HepG2 (cell line): Measurements from ENCODE around the gene GLYATL1B. TPM values are rescaled to one million over a fixed set of nuclear protein-coding genes. Genes with fewer than 3 reads are reported as not detected.

Source experiments
- ESRRA ChIP-seq: sonication (generic); formaldehyde crosslinking; IDR thresholded peaks from 2 replicates; pipeline ENCODE4 v1.5.1; 2020; ENCODE audit warnings: mild to moderate bottlenecking, low read depth, missing genetic modification reagents
- HNRNPLL ChIP-seq: fragments of 200-400 bp; formaldehyde crosslinking; IDR thresholded peaks from 2 replicates; pipeline ENCODE4 v1.6.1; 2017; ENCODE audit warnings: mild to moderate bottlenecking, low read depth, low read length; ENCODE audit not compliant: poor library complexity, severe bottlenecking
- HOXA9 ChIP-seq: sonication (generic); formaldehyde crosslinking; IDR thresholded peaks from 2 replicates; pipeline ENCODE4 v1.8.1; 2022; ENCODE audit warnings: missing genetic modification reagents, mild to moderate bottlenecking, moderate library complexity, borderline replicate concordance
- LCORL ChIP-seq, 2 experiments: fragments of 450-650 bp in 1 of 2; sonication (generic) in 1 of 2; formaldehyde crosslinking in 1 of 2; IDR thresholded peaks; 2 replicates each; pipeline versions ENCODE4 v1.5.0 to v1.6.1; 2017 to 2020; ENCODE audit warnings: antibody characterized with exemption in 1 of 2, missing genetic modification reagents in 1 of 2
- PRPF4 ChIP-seq: fragments of 200-400 bp; formaldehyde crosslinking; IDR thresholded peaks from 2 replicates; pipeline ENCODE4 v1.6.1; 2016; ENCODE audit warnings: low read length, low read depth; ENCODE audit not compliant: poor library complexity, severe bottlenecking
- SIX1 ChIP-seq: sonication (generic); formaldehyde crosslinking; IDR thresholded peaks from 2 replicates; pipeline ENCODE4 v1.4.0; 2020; ENCODE audit warnings: missing genetic modification reagents, borderline replicate concordance
- SP140L ChIP-seq: sonication (generic); formaldehyde crosslinking; IDR thresholded peaks from 2 replicates; pipeline ENCODE4 v1.4.0; 2020; ENCODE audit warnings: missing genetic modification reagents, borderline replicate concordance
- SRF ChIP-seq: IDR thresholded peaks from 2 replicates; pipeline ENCODE4 v1.6.1; 2011; ENCODE audit warnings: mild to moderate bottlenecking, low read depth, low read length, moderate library complexity
- XBP1 ChIP-seq: sonication (generic); formaldehyde crosslinking; IDR thresholded peaks from 2 replicates; pipeline ENCODE4 v1.5.0; 2020; ENCODE audit warnings: missing genetic modification reagents
- ZBTB1 ChIP-seq: sonication (generic); formaldehyde crosslinking; IDR thresholded peaks from 2 replicates; pipeline ENCODE4 v1.4.0; 2020; ENCODE audit warnings: missing genetic modification reagents, borderline replicate concordance
- ZBTB7B ChIP-seq: sonication (generic); formaldehyde crosslinking; IDR thresholded peaks from 2 replicates; pipeline ENCODE4 v1.4.0; 2020; ENCODE audit warnings: missing genetic modification reagents
- ZNF317 ChIP-seq: sonication (generic); formaldehyde crosslinking; IDR thresholded peaks from 2 replicates; pipeline ENCODE4 v1.5.0; 2020; ENCODE audit warnings: mild to moderate bottlenecking, missing genetic modification reagents
- ZNF556 ChIP-seq: sonication (generic); formaldehyde crosslinking; IDR thresholded peaks from 2 replicates; pipeline ENCODE4 v1.4.0; 2020; ENCODE audit warnings: mild to moderate bottlenecking, missing genetic modification reagents, borderline replicate concordance
- ZNF773 ChIP-seq: sonication (generic); formaldehyde crosslinking; IDR thresholded peaks from 2 replicates; pipeline ENCODE4 v1.4.0; 2020; ENCODE audit warnings: missing genetic modification reagents, borderline replicate concordance
- ZSCAN21 ChIP-seq: sonication (generic); formaldehyde crosslinking; IDR thresholded peaks from 2 replicates; pipeline ENCODE4 v1.8.0; 2022; ENCODE audit warnings: mild to moderate bottlenecking, missing genetic modification reagents, moderate library complexity, borderline replicate concordance
- polyA plus RNA-seq, 8 experiments: library from polyadenylated mRNA; depleted of rRNA in 3 of 8; stranded (reverse) in 7 of 8; unstranded in 1 of 8; fragments of >200 nt; fragmentation: Illumina TruSeq in 4 of 8; extraction: Trizol in 4 of 8; gene quantifications; 2 replicates each; pipeline versions ENCODE4 v1.2.1 to v1.2.3, GENCODE V29; 2011 to 2016; ENCODE audit warnings: low read depth in 4 of 8, missing spikeins in 1 of 8, mixed read lengths in 1 of 8; ENCODE audit not compliant: insufficient read depth in 1 of 8
- total RNA-seq, 5 experiments: library from RNA; depleted of rRNA; stranded (reverse); fragments of >200 nt; fragmentation: Illumina TruSeq; extraction: Trizol; gene quantifications; 2 replicates each; pipeline ENCODE4 v1.2.3, GENCODE V29; 2016; ENCODE audit warnings: low read depth in 1 of 5
- TF ChIP-seq, protein P1 (sequence below): sonication (generic); formaldehyde crosslinking; IDR thresholded peaks from 2 replicates; pipeline ENCODE4 v1.9.0; 2021; ENCODE audit warnings: missing genetic modification reagents, borderline replicate concordance
- TF ChIP-seq, protein P2 (sequence below): sonication (generic); formaldehyde crosslinking; IDR thresholded peaks from 2 replicates; pipeline ENCODE4 v1.4.0; 2020; ENCODE audit warnings: mild to moderate bottlenecking, missing genetic modification reagents
- TF ChIP-seq, protein P3 (sequence below): sonication (generic); formaldehyde crosslinking; IDR thresholded peaks from 2 replicates; pipeline ENCODE4 v1.4.0; 2020; ENCODE audit warnings: missing genetic modification reagents, borderline replicate concordance
- TF ChIP-seq, protein P4 (sequence below): IDR thresholded peaks from 2 replicates; pipeline ENCODE4 v1.6.1; 2016; ENCODE audit warnings: low read depth, borderline replicate concordance

Gene GLYATL1B
- total and polyA plus RNA-seq, 2 of the 13 experiments (the other 11 are each of a cell fraction or from before 2014, with no cell fraction given): not detected

DNA sequence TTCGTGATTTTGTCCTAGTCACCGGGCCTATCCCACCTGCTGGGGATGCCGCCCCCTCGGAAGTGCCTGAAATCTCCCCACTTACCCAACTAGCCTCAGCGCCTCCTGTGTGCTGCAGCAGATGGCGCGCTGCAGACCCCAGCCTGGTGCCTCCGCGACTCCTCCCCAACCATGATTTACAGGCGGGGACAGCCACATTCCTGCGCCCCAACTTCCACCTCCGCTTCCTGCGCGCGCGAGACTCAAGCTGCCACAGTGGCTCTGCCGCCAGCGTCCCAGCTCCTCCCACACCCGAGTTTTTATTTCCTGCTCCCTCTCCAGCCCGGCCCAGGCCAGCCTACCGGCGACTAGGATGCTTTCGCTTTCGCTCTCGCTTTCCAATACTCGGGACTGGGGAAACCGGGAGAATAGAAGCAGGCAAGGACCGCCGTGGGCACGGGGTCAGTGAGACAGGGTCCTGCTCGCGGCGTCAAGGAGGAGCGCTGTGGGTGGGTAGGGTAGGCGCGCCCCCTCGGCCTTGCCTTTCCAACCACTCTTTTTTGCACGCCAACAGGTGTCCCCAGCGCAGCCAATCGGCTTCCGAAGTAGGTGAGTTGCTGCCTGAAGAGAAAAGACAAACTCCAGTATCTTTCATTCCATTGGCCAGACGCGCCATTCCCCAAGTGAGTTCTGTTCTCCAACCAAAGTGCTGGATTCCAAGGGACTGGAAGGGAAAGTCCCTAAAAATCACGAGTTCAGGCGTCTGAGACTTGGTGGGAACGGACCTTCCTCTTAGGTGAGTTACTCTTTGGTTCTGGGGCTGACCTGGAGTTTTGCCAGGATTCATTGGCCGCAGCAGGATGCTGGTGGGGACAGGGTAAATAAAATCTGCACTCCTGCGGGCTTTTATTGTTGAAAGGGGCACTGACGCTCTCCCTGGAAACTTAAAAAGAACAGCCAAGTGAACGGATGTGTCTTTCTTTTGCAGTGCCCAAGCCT lies 56.7 kb downstream of the GLYATL1B start, which contains the start of gene FAM111A (continued):
- TF ChIP-seq, protein P1, sequence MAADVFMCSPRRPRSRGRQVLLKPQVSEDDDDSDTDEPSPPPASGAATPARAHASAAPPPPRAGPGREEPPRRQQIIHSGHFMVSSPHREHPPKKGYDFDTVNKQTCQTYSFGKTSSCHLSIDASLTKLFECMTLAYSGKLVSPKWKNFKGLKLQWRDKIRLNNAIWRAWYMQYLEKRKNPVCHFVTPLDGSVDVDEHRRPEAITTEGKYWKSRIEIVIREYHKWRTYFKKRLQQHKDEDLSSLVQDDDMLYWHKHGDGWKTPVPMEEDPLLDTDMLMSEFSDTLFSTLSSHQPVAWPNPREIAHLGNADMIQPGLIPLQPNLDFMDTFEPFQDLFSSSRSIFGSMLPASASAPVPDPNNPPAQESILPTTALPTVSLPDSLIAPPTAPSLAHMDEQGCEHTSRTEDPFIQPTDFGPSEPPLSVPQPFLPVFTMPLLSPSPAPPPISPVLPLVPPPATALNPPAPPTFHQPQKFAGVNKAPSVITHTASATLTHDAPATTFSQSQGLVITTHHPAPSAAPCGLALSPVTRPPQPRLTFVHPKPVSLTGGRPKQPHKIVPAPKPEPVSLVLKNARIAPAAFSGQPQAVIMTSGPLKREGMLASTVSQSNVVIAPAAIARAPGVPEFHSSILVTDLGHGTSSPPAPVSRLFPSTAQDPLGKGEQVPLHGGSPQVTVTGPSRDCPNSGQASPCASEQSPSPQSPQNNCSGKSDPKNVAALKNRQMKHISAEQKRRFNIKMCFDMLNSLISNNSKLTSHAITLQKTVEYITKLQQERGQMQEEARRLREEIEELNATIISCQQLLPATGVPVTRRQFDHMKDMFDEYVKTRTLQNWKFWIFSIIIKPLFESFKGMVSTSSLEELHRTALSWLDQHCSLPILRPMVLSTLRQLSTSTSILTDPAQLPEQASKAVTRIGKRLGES (CRISPR knock-in tag): no peak
- no peak for TF ChIP-seq ZBTB1 (CRISPR knock-in tag)
- 0 out of 2 replicates have a peak, but pooled peaks have one; percentile 44 for TF ChIP-seq ZNF773 (CRISPR knock-in tag)
- TF ChIP-seq XBP1 (CRISPR knock-in tag): no peak
- 0 out of 2 replicates have a peak, but pooled peaks have one; percentile 27 for TF ChIP-seq ZSCAN21 (CRISPR knock-in tag)
- TF ChIP-seq, protein P2, sequence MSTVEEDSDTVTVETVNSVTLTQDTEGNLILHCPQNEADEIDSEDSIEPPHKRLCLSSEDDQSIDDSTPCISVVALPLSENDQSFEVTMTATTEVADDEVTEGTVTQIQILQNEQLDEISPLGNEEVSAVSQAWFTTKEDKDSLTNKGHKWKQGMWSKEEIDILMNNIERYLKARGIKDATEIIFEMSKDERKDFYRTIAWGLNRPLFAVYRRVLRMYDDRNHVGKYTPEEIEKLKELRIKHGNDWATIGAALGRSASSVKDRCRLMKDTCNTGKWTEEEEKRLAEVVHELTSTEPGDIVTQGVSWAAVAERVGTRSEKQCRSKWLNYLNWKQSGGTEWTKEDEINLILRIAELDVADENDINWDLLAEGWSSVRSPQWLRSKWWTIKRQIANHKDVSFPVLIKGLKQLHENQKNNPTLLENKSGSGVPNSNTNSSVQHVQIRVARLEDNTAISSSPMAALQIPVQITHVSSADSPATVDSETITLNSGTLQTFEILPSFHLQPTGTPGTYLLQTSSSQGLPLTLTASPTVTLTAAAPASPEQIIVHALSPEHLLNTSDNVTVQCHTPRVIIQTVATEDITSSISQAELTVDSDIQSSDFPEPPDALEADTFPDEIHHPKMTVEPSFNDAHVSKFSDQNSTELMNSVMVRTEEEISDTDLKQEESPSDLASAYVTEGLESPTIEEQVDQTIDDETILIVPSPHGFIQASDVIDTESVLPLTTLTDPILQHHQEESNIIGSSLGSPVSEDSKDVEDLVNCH (CRISPR knock-in tag): no peak
- peak; percentile 40; the same call in 1 of the 2 replicates for TF ChIP-seq ZNF556 (CRISPR knock-in tag)
- TF ChIP-seq LCORL (IDR thresholded peaks at IDR 0.05): no peak
- peak; percentile 68; the same call in 1 of the 2 replicates for TF ChIP-seq LCORL (CRISPR knock-in tag; IDR thresholded peaks at IDR 0.05)
- TF ChIP-seq SIX1 (CRISPR knock-in tag): no peak
- TF ChIP-seq SP140L (CRISPR knock-in tag): no peak
- peak; percentile 93 for TF ChIP-seq HOXA9 (CRISPR knock-in tag)
- TF ChIP-seq, protein P3, sequence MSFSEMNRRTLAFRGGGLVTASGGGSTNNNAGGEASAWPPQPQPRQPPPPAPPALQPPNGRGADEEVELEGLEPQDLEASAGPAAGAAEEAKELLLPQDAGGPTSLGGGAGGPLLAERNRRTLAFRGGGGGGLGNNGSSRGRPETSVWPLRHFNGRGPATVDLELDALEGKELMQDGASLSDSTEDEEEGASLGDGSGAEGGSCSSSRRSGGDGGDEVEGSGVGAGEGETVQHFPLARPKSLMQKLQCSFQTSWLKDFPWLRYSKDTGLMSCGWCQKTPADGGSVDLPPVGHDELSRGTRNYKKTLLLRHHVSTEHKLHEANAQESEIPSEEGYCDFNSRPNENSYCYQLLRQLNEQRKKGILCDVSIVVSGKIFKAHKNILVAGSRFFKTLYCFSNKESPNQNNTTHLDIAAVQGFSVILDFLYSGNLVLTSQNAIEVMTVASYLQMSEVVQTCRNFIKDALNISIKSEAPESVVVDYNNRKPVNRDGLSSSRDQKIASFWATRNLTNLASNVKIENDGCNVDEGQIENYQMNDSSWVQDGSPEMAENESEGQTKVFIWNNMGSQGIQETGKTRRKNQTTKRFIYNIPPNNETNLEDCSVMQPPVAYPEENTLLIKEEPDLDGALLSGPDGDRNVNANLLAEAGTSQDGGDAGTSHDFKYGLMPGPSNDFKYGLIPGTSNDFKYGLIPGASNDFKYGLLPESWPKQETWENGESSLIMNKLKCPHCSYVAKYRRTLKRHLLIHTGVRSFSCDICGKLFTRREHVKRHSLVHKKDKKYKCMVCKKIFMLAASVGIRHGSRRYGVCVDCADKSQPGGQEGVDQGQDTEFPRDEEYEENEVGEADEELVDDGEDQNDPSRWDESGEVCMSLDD (CRISPR knock-in tag): peak; percentile 82; the same call in 1 of the 2 replicates
- TF ChIP-seq ZBTB7B (CRISPR knock-in tag): 0 out of 2 replicates have a peak, but pooled peaks have one; percentile 48
- TF ChIP-seq ESRRA (CRISPR knock-in tag): peak; percentile 38; the same call in 1 of the 2 replicates
- TF ChIP-seq, protein P4, sequence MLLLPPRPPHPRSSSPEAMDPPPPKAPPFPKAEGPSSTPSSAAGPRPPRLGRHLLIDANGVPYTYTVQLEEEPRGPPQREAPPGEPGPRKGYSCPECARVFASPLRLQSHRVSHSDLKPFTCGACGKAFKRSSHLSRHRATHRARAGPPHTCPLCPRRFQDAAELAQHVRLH (CRISPR knock-in tag): no peak
- no peak for TF ChIP-seq SRF
- peak; percentile 79; the same call in 1 of the 2 replicates for TF ChIP-seq ZNF317 (CRISPR knock-in tag)
- peak; percentile 80 for TF ChIP-seq HNRNPLL
- TF ChIP-seq PRPF4: no peak
